Measurements from ENCODE around the gene AOAH.
"Not testable (repeated sequence)": the region's sequence is repeated elsewhere in the genome, so short reads cannot be mapped to it uniquely, and the experiment has no call there.

AOAH gene

DNA sequence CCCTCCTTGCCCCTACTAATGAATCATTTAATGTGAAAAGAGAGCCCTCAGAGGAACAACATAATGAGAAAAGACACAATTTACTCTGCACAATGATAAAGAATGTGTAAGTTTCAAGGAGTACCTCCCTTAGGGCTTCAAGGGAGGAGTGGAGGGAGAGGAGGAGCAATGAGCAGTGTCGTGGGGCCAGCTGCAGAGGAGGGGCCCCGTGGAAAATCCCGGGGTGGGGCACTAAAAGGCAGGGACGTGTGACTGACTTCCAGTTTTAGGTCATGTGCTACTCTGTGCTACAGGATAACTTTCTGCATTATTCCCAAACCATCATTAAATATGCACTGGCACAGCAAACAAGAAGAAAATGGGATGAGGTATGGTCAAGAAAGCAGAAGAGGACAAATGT, 226.5 kb downstream of the AOAH start:
- TF ChIP-seq, protein P1, sequence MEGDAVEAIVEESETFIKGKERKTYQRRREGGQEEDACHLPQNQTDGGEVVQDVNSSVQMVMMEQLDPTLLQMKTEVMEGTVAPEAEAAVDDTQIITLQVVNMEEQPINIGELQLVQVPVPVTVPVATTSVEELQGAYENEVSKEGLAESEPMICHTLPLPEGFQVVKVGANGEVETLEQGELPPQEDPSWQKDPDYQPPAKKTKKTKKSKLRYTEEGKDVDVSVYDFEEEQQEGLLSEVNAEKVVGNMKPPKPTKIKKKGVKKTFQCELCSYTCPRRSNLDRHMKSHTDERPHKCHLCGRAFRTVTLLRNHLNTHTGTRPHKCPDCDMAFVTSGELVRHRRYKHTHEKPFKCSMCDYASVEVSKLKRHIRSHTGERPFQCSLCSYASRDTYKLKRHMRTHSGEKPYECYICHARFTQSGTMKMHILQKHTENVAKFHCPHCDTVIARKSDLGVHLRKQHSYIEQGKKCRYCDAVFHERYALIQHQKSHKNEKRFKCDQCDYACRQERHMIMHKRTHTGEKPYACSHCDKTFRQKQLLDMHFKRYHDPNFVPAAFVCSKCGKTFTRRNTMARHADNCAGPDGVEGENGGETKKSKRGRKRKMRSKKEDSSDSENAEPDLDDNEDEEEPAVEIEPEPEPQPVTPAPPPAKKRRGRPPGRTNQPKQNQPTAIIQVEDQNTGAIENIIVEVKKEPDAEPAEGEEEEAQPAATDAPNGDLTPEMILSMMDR (IDR thresholded peaks at IDR 0.05; ENCODE audit: low read length, missing control alignments): no peak
- DNase-seq (ENCODE audit: low read depth): no peak
- no peak overlapping the region for H3K4me3 ChIP-seq (replicated peaks; ENCODE audit: low read depth, low read length)

DNA sequence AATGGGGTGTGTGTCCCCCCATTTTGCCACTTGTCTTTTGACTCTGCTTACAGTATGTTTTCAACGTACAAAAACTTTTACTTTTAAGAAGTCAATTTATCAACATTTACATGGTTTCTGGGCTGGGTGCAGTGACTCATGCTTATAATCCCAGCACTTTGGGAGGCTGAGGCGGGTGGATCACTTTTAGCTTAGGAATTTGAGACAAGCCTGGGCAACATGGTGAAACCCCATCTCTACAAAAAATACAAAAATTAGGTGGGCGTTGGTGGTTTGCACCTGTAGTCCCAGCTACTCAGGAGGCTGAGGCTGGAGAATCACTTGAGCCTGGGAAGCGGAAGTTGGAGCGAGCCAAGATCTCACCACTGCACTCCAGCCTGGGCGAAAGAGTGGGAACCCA, 227.1 kb downstream of the AOAH start:
- DNase-seq (ENCODE audit: low read depth); H3K4me3 ChIP-seq (replicated peaks; ENCODE audit: low read depth, low read length): not testable (repeated sequence)

DNA sequence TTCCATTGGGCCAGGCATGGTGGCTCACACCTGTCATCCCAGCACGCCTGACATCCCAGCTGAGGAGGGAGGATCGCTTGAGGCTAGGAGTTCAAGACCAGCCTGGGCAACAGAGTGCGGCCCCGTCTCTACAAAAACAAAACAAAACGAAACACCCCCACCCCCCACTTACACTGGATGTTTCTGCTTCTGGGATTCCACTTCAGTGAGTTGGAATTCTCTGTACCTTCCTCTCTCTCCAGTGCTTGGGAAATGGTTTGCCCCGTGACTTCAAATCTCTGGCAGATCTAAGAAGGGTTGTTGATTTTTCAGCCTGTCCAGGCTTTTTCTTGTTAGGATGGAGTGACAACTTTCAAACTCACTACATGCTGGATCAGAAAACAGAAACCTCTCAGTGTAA, 227.7 kb downstream of the AOAH start:
- DNase-seq (ENCODE audit: low read depth): no peak

DNA sequence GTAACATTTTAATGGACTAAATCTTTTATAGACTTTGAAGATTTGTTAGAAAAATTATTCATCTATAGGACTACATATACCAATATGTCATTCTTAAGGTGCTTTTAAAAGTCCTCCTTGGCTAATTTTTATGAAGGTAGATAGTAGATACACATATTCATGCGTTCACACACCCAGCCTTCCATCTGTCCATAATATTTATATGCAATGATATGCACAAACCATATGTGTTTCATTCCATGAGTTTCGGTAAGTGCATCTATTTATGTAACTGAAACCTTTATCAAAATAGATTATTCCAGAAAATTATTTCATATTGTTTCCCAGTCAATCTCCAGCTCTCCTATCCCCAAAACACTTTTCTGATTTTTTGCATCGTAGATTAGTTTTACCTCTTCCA, 233.0 kb downstream of the AOAH start:
- no peak for DNase-seq (ENCODE audit: low read depth)
- H3K4me3 ChIP-seq (replicated peaks; ENCODE audit: low read depth, low read length): no peak overlapping the region
- TF ChIP-seq, protein P1 (IDR thresholded peaks at IDR 0.05; ENCODE audit: low read length, missing control alignments): no peak

More for the DNA sequence above, 227.7 kb downstream of the AOAH start:
- no peak overlapping the region for H3K4me3 ChIP-seq (replicated peaks; ENCODE audit: low read depth, low read length)
- TF ChIP-seq, protein P1 (IDR thresholded peaks at IDR 0.05; ENCODE audit: low read length, missing control alignments): no peak

DNA sequence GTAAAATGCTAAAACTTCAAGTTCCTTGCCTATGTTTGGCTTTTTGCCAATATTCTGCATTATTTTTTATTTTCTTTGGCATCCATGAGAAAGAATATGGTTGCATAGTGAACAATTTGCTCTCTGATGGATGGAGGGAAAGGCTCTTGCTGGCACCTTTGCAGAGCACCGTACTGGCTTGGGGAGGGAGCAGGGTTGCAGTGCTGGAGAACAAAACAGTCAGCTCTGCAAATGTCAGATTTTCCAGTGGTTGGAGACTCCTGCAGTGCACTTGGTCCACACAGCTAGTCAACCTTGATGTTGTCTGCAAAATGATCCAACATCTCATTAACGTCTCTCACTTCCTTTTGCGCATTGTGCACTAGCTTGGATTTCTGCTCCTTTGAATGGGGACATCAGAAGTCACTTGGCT, 233.9 kb downstream of the AOAH start:
- DNase-seq (ENCODE audit: low read depth): no peak

DNA sequence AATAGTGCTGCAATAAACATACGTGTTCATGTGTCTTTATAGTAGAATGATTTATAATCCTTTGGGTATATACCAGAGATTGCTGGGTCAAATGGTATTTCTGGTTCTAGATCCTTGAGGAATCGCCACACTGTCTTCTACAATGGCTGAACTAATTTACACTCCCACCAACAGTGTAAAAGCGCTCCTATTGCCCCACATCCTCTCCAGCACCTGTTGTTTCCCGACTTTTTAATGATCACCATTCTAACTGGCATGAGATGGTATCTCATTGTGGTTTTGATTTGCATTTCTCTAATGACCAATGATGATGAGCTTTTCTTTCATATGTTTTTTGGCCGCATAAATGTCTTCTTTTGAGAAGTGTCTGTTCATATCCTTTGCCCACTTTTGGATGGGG, 235.6 kb downstream of the AOAH start:
- not testable (repeated sequence) for H3K4me3 ChIP-seq (replicated peaks; ENCODE audit: low read depth, low read length); DNase-seq (ENCODE audit: low read depth)

More for the DNA sequence above, 233.9 kb downstream of the AOAH start:
- TF ChIP-seq, protein P1 (IDR thresholded peaks at IDR 0.05; ENCODE audit: low read length, missing control alignments): no peak
- H3K4me3 ChIP-seq (replicated peaks; ENCODE audit: low read depth, low read length): no peak overlapping the region

DNA sequence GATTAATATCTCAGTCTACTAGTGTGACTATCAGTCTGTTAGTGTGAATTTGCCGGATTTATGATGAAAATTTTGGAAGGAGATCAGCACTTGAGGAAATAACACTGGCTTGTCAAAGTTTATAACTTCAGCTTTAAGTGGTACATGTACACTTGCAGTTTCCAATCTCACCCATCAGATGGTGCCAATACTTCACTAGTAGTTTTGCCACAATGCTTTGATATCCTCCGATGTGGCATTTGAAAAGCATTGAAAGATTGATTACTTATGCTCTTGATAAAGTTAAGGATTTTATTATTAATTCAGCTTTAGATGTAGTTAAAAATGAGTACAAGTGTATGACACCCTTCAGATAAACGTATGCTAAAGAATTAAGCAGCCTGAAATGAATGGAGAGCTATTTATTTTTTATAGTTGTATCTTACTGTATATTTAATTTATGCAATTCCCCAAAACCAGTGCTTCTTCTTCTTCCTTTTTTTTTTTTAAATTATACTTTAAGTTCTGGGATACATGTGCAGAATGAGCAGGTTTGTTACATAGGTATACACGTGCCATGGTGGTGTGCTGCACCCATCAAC, 236.4 kb downstream of the AOAH start:
- TF ChIP-seq, protein P1 (IDR thresholded peaks at IDR 0.05; ENCODE audit: low read length, missing control alignments): peak; percentile 85
- no peak overlapping the region for H3K4me3 ChIP-seq (replicated peaks; ENCODE audit: low read depth, low read length)
- peak; percentile 79 for DNase-seq (ENCODE audit: low read depth)

DNA sequence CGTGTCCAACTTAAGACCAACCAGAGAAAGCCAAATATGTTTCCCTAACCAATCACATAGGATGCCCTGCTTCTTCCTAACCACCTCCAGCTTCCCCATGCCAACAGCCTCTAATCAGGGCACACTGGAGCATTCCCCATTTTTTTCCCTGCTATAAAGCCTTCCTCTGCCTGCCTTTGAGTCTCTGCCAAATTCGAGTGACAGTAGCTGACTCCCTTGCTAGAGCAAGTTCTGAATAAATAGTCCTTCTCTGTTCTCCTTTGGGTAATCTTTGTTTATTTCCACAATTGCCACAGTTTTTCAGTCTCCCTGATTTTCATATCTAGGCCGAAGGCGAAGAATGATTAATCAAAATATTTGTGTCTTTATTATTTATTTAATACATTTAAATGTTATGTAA, 238.0 kb downstream of the AOAH start:
- H3K4me3 ChIP-seq (replicated peaks; ENCODE audit: low read depth, low read length): no peak overlapping the region
- DNase-seq (ENCODE audit: low read depth): no peak
- TF ChIP-seq, protein P1 (IDR thresholded peaks at IDR 0.05; ENCODE audit: low read length, missing control alignments): no peak
